A549 (cell line): ENCODE results near the gene GARNL3. TPM values are rescaled to one million over a fixed set of nuclear protein-coding genes. Genes with fewer than 3 reads are reported as not detected.
A peak's percentile ranks its signal among the peaks of the same experiment; 100 is the strongest.

Source experiments
- ATAC-seq, 2 experiments: fragments of 200-7000 bp in 1 of 2; fragments of >200 bp in 1 of 2; cut with Nextera tagmentation in 1 of 2; cut with Tn5 transposase in 1 of 2; 3 replicates each; pipeline versions ENCODE4 v1.8.0 to v1.9.1; 2018 to 2020; ENCODE audit warnings: mild to moderate bottlenecking in 1 of 2, moderate library complexity in 1 of 2
- CTCF ChIA-PET: fragments of 300-600 bp; sonication (Branson Sonifier 250); formaldehyde crosslinking; extraction: SDS; loops from one replicate; lab custom pipeline; 2021; ENCODE audit warnings: antibody characterized with exemption, inconsistent platforms; lab: Yijun Ruan, JAX
- POLR2A ChIA-PET: fragments of 350-600 bp; formaldehyde crosslinking; extraction: SDS; loops from one replicate; lab custom pipeline; 2021; ENCODE audit warnings: antibody characterized with exemption, inconsistent platforms; lab: Yijun Ruan, JAX
- DNase-seq, 2 experiments: peaks; one replicate each; pipeline versions ENCODE4 v3.0.0 to v3.0.0-alpha.2; 2011 to 2016; ENCODE audit warnings: low read depth in 1 of 2, low spot score in 1 of 2
- FAIRE-seq: peaks from 2 replicates; lab custom pipeline; 2011; peaks lifted over from hg19 to GRCh38; lab: Jason Lieb, UNC
- H3K27ac ChIP-seq, 2 experiments: fragments of >200 bp; sonication (Bioruptor Twin); formaldehyde crosslinking; 3 replicates each; pipeline ENCODE4 v1.5.1; 2016 to 2017
- H3K4me1 ChIP-seq: fragments of >200 bp; sonication (Bioruptor Twin); formaldehyde crosslinking; 3 replicates; pipeline ENCODE4 v1.6.1; 2016
- H3K4me2 ChIP-seq: fragments of >200 bp; sonication (Bioruptor Twin); formaldehyde crosslinking; 3 replicates; pipeline ENCODE4 v1.6.1; 2016
- H3K4me3 ChIP-seq: fragments of >200 bp; sonication (Bioruptor Twin); formaldehyde crosslinking; 3 replicates; pipeline ENCODE4 v1.5.1; 2016
- H3K9me3 ChIP-seq: fragments of >200 bp; sonication (Bioruptor Twin); formaldehyde crosslinking; 3 replicates; pipeline ENCODE4 v1.6.1; 2016
- CBX8 ChIP-seq: fragments of 200-600 bp; sonication (generic); IDR thresholded peaks from 2 replicates; pipeline ENCODE4 v1.6.1; 2016
- CEBPB ChIP-seq, 2 experiments: fragments of >200 bp in 1 of 2; sonication (Bioruptor Twin) in 1 of 2; formaldehyde crosslinking in 1 of 2; IDR thresholded peaks; 2 replicates each; pipeline ENCODE4 v1.6.1; 2012 to 2016
- CHD2 ChIP-seq: fragments of 150-350 bp; IDR thresholded peaks from 2 replicates; pipeline ENCODE4 v1.6.1; 2014; ENCODE audit warnings: low read length; ENCODE audit not compliant: partially characterized antibody
- ELK1 ChIP-seq: fragments of 150-350 bp; IDR thresholded peaks from 2 replicates; pipeline ENCODE4 v1.6.1; 2014; ENCODE audit warnings: low read depth, mild to moderate bottlenecking, low read length
- EP300 ChIP-seq, 2 experiments: fragments of >200 bp; sonication (Bioruptor Twin); formaldehyde crosslinking; IDR thresholded peaks; 2 replicates in 1 of 2; 3 replicates in 1 of 2; pipeline ENCODE4 v1.6.1; 2016 to 2017
- ESRRA ChIP-seq: fragments of 150-350 bp; IDR thresholded peaks from 2 replicates; pipeline ENCODE4 v1.6.1; 2014; ENCODE audit warnings: mild to moderate bottlenecking, low read length, borderline replicate concordance
- HDAC2 ChIP-seq: fragments of 200-600 bp; sonication (generic); IDR thresholded peaks from 2 replicates; pipeline ENCODE4 v1.6.1; 2016
- JUN ChIP-seq, 2 experiments: fragments of >200 bp; sonication (Bioruptor Twin); formaldehyde crosslinking; IDR thresholded peaks; 2 replicates in 1 of 2; 3 replicates in 1 of 2; pipeline ENCODE4 v1.6.1; 2016 to 2017
- NFE2L2 ChIP-seq: fragments of 150-350 bp; conservative IDR thresholded peaks from 2 replicates; pipeline ENCODE4 v1.6.1; 2014; ENCODE audit warnings: low read length
- NPAS2 ChIP-seq: fragments of 250-450 bp; sonication (Bioruptor Pico); IDR thresholded peaks from 2 replicates; pipeline ENCODE4 v1.8.0; 2022; ENCODE audit warnings: mild to moderate bottlenecking, moderate library complexity, borderline replicate concordance
- PHF8 ChIP-seq: fragments of 200-600 bp; sonication (generic); IDR thresholded peaks from 2 replicates; pipeline ENCODE4 v1.6.1; 2016; ENCODE audit warnings: low read depth, mild to moderate bottlenecking, antibody characterized with exemption, moderate library complexity, borderline replicate concordance
- POLR2AphosphoS2 ChIP-seq: conservative IDR thresholded peaks from 2 replicates; pipeline ENCODE4 v1.6.1; 2012; ENCODE audit warnings: low read length, improper control_type of control experiment, inconsistent platforms
- USF2 ChIP-seq: fragments of 450-650 bp; IDR thresholded peaks from 2 replicates; pipeline ENCODE4 v1.6.1; 2014; ENCODE audit warnings: antibody characterized with exemption
- ZFP36 ChIP-seq: fragments of 450-650 bp; IDR thresholded peaks from 2 replicates; pipeline ENCODE4 v1.6.1; 2014; ENCODE audit warnings: borderline replicate concordance; ENCODE audit not compliant: partially characterized antibody
- WGBS: methylation state at CpG from one replicate; pipeline ENCODE4 v1.1.6; 2017; ENCODE audit errors: missing lambda C conversion rate; 5-methylcytosine and 5-hydroxymethylcytosine counted together
- polyA plus RNA-seq, 4 experiments: library from polyadenylated mRNA; depleted of rRNA in 3 of 4; stranded (reverse); fragments of >200 nt; fragmentation: RNase III in 1 of 4; extraction: RNeasy Plus Mini Kit Qiagen cat#74134 plus additional on column Dnase treatment in 1 of 4; gene quantifications; 2 replicates in 3 of 4; 3 replicates in 1 of 4; pipeline ENCODE4 v1.2.3, GENCODE V29; 2011 to 2017
- TF ChIP-seq, protein P1 (sequence below): IDR thresholded peaks from 2 replicates; pipeline ENCODE4 v1.6.1; 2012
- TF ChIP-seq, protein P2 (sequence below): IDR thresholded peaks from 2 replicates; pipeline ENCODE4 v1.6.1; 2012; ENCODE audit warnings: low read depth, borderline replicate concordance

Gene GARNL3
- polyA plus RNA-seq, 2 of the 4 experiments (the other 2 are of a cell fraction): 2.9 to 5.1 TPM

- FAIRE-seq (no peak), ATAC-seq (no peak), DNase-seq (no peak)
- TF ChIP-seq POLR2AphosphoS2 (no peak), USF2 (peak; percentile 32; the same call in 1 of the 2 replicates)
- H3K27ac ChIP-seq: no peak overlapping the region
- H3K4me1 ChIP-seq: no peaks in the 10 kb centered on the region
- H3K4me2 ChIP-seq: no peak overlapping the region
- CTCF ChIA-PET: interaction anchor here (0.7 kb wide), 1 partner anchor 22 kb away, joined by 3 read pairs; no protein-coding TSS in a partner anchor
- H3K9me3 ChIP-seq: no peaks in the 10 kb centered on the region
- 74% methylated on average over 4 of the region's 4 CpGs for WGBS
- POLR2A ChIA-PET: no interaction called here
- H3K4me3 ChIP-seq: no peak overlapping the region
Observed at GRCh38 chr9:127232833-127233549, 31.6 kb upstream of the GARNL3 start.

DNA sequence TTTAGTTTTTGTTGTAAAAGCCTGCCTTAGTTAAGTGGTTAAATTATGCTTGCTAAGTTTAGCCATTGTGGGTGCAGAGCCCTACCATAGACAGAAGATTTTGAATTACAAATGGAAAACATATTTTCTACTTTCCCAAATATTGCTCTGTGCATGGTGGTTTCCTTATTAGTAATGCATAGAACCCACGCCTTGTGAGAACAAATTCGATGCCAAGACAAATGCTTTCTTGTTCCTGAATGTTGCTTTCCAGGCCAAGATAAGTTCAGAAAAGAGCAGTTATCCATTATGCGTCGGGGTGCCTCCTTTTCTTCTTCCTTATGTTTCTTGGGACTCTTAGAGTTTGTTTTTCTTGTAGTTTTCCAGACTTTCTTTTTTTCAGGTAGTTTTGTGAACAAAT is 31.0 kb upstream of the GARNL3 start:
- FAIRE-seq (no peak), ATAC-seq (no peak), DNase-seq (no peak)
- no peaks in the 10 kb centered on the region for H3K9me3 ChIP-seq
- no peaks in the 10 kb centered on the region for H3K4me1 ChIP-seq
- H3K4me2 ChIP-seq: no peak overlapping the region
- 91% methylated on average over 4 of the region's 4 CpGs for WGBS
- no peak overlapping the region for H3K27ac ChIP-seq
- no peak overlapping the region for H3K4me3 ChIP-seq
- ChIA-PET CTCF (no interaction called here), POLR2A (no interaction called here)
- TF ChIP-seq, protein P1, sequence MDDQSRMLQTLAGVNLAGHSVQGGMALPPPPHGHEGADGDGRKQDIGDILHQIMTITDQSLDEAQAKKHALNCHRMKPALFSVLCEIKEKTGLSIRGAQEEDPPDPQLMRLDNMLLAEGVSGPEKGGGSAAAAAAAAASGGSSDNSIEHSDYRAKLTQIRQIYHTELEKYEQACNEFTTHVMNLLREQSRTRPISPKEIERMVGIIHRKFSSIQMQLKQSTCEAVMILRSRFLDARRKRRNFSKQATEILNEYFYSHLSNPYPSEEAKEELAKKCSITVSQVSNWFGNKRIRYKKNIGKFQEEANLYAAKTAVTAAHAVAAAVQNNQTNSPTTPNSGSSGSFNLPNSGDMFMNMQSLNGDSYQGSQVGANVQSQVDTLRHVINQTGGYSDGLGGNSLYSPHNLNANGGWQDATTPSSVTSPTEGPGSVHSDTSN: no peak
- TF ChIP-seq CHD2 (no peak), NFE2L2 (no peak), JUN (IDR thresholded peaks at IDR 0.05) (no peak), NPAS2 (CRISPR knock-in tag) (no peak), HDAC2 (no peak), PHF8 (no peak), CBX8 (no peak)
- TF ChIP-seq, protein P2, sequence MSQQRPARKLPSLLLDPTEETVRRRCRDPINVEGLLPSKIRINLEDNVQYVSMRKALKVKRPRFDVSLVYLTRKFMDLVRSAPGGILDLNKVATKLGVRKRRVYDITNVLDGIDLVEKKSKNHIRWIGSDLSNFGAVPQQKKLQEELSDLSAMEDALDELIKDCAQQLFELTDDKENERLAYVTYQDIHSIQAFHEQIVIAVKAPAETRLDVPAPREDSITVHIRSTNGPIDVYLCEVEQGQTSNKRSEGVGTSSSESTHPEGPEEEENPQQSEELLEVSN: no peak

GRCh38 chr9:127233989-127234388 is 30.6 kb upstream of the GARNL3 start:
- CTCF ChIA-PET: no interaction called here
- H3K27ac ChIP-seq: no peak overlapping the region
- no peak for TF ChIP-seq EP300 (IDR thresholded peaks at IDR 0.05)
- no peak for TF ChIP-seq ESRRA
- TF ChIP-seq ZFP36: no peak
- TF ChIP-seq, protein P2: no peak
- no peak for TF ChIP-seq JUN (IDR thresholded peaks at IDR 0.05)
- no peak for TF ChIP-seq USF2
- TF ChIP-seq CEBPB (IDR thresholded peaks at IDR 0.05): no peak
- TF ChIP-seq ELK1: no peak

More at GRCh38 chr9:127233989-127234388, 30.6 kb upstream of the GARNL3 start:
- H3K4me3 ChIP-seq: no peak overlapping the region
- FAIRE-seq (no peak), ATAC-seq (no peak), DNase-seq (no peak)
- H3K9me3 ChIP-seq: no peaks in the 10 kb centered on the region
- no peak overlapping the region for H3K4me2 ChIP-seq
- WGBS: 94% methylated on average over 1 of the region's 1 CpG
- no peaks in the 10 kb centered on the region for H3K4me1 ChIP-seq
- POLR2A ChIA-PET: no interaction called here
